HFF-Myc (cell line): ENCODE results near the gene ATP2B2.

ENCODE experiments used
- DNase-seq: peaks from one replicate; pipeline ENCODE4 v3.0.0-alpha.2; 2011; ENCODE audit warnings: low read depth; ENCODE audit errors: extremely low read depth
- H3K4me3 ChIP-seq: replicated peaks from 2 replicates; pipeline ENCODE4 v1.5.1; 2011; ENCODE audit warnings: low read depth, mild to moderate bottlenecking, control low read depth, low read length
- CTCF ChIP-seq: IDR thresholded peaks from 2 replicates; pipeline ENCODE4 v1.5.1; 2012; ENCODE audit warnings: mild to moderate bottlenecking, low read depth, low read length, control low read depth; ENCODE audit errors: missing control alignments

Gene ATP2B2

GRCh38 chr3:10472877-10473440 lies 32.4 kb downstream of the ATP2B2 start:
- H3K4me3 ChIP-seq: no peak overlapping the region
- no peak for TF ChIP-seq CTCF
- DNase-seq: no peak

DNA sequence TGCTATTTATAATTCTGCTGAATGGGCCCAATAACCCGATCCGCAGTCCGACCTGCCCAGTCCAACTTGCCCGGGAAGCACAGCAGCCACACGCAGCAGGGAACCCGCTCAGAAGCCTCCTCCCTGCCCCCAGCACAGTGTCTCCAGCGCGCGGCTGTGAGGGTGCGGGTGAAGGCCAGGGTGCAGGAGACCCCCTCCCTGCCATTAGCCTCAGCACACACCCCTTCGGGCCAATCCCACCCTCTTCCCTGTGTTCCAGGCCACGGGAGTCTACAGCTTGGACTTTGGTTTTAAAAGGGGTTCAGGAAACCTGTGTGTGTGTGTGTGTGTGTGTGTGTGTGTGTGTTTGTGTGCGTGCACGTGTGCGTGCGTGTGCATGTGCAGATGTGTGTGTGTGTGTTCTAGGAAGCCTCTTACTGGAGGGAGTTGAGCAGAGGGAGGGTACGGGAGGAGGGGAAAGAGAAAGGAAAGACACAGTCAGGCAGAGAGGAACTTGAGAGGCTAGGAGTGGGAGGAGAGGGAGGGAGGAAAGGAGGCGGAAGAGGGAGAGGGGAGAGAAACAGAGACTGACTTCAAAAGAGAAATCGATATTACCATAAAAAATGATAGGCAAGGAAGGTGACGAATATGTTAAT lies 34.2 kb downstream of the ATP2B2 start:
- no peak overlapping the region for H3K4me3 ChIP-seq
- DNase-seq: peak; percentile 5
- no peak for TF ChIP-seq CTCF

DNA sequence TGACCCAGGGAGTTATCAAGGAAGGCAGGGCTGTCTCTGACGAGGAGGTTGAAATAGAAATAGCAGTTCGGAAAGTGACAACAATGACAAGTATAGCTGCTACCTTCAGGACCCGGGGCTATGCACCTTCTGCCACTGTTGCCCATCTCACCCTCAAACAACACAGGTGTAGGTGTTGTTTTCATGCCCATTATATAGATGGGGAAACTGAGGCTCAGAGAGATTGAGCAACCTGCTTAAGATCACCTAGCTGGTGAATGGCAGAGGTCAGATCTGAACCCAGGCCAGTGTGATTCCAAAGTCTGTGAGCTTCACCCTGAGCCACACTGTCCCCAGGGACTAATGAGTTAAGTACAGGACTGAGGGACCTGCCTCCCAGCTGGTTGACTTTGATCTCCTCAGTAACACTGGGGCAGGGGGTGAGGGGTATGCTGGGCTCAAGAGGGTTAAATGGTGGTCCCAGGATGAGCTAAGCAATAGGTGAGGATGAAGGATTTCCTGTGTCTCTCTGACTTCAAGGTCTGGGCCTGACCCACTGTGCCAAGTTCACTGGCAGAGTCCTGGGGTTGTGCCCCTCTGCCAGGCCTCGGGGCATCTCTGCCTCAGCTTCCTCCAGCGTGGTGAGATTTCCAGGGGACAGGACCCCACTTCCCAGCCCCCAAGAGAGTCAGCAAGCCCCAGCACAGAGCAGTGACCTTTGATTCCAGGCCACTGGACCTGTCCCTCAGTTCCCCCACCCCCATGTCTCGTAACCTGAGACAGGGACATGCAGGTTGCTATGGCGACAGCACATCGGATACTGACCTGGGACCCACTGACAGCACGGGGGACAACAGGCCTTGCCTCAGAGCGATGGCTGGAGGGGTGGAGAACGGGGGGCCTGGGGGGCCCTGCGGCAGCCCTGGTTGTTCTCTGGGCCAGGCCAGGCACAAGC lies 35.0 kb downstream of the ATP2B2 start:
- no peak for TF ChIP-seq CTCF
- no peak overlapping the region for H3K4me3 ChIP-seq
- DNase-seq: no peak

GRCh38 chr3:10469441-10470119 lies 35.8 kb downstream of the ATP2B2 start:
- no peak for TF ChIP-seq CTCF
- no peak for DNase-seq
- H3K4me3 ChIP-seq: no peak overlapping the region

- TF ChIP-seq CTCF: no peak
- DNase-seq: no peak
- H3K4me3 ChIP-seq: no peak overlapping the region
Measured at GRCh38 chr3:10468613-10469354, 36.6 kb downstream of the ATP2B2 start.

GRCh38 chr3:10467904-10468612 lies 37.3 kb downstream of the ATP2B2 start:
- no peak for TF ChIP-seq CTCF
- no peak overlapping the region for H3K4me3 ChIP-seq
- no peak for DNase-seq
